ENCODE data around the gene KRT82. TPM values are rescaled to one million over a fixed set of nuclear protein-coding genes. Genes with fewer than 3 reads are reported as not detected.

The KRT82 gene
- total RNA-seq, 4 donors from 2014 or later = not detected

DNA sequence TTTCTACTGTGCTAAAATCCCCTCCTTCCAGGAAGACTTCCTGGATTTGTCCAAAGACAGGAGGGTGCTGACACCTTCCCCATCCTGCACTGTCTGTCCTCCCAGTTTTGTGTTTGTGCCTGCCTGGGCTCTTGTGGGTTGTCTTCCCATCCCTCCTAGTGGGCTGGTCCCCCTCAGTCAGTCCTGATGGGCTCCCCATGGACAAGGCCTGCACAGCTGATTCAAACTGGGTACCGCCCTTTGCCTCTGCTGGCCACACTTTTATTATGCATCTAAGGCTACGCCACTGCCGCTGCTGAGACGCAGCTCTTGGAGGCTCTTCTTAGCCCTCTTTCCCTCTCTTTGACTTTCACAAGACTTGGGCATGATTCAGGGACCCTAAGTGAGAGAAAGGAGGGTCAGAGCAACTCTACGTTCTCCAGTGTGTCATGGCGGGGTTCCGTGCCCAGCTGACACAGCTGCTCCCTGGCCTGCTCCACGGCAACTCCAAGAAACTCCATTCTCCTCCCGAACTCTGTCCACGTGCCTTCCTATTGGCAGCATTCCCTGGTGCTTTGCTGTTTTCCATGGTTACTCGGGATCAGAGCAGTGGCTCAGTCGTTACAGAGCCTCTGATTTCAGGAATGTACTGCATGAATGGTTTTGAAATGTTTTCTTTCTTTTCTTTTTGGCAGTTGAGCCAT lies 35.1 kb downstream of the KRT82 start:
- Histone ChIP-seq H3K4me3 (no peak overlapping the region), H3K4me1 (no peaks in the 10 kb centered on the region), H3K9me3 (no peaks in the 10 kb centered on the region), H3K27ac (peak overlapping the region in 1 of 4 donors; percentile 56), H3K36me3 (no peaks in the 10 kb centered on the region), H3K27me3 (no peaks in the 10 kb centered on the region)
- DNase-seq = peak in 1 of 3 donors; percentile 61
- TF ChIP-seq POLR2A (IDR thresholded peaks at IDR 0.05) = no peak
- TF ChIP-seq, protein P1, sequence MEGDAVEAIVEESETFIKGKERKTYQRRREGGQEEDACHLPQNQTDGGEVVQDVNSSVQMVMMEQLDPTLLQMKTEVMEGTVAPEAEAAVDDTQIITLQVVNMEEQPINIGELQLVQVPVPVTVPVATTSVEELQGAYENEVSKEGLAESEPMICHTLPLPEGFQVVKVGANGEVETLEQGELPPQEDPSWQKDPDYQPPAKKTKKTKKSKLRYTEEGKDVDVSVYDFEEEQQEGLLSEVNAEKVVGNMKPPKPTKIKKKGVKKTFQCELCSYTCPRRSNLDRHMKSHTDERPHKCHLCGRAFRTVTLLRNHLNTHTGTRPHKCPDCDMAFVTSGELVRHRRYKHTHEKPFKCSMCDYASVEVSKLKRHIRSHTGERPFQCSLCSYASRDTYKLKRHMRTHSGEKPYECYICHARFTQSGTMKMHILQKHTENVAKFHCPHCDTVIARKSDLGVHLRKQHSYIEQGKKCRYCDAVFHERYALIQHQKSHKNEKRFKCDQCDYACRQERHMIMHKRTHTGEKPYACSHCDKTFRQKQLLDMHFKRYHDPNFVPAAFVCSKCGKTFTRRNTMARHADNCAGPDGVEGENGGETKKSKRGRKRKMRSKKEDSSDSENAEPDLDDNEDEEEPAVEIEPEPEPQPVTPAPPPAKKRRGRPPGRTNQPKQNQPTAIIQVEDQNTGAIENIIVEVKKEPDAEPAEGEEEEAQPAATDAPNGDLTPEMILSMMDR (IDR thresholded peaks at IDR 0.05) = no peak

DNA sequence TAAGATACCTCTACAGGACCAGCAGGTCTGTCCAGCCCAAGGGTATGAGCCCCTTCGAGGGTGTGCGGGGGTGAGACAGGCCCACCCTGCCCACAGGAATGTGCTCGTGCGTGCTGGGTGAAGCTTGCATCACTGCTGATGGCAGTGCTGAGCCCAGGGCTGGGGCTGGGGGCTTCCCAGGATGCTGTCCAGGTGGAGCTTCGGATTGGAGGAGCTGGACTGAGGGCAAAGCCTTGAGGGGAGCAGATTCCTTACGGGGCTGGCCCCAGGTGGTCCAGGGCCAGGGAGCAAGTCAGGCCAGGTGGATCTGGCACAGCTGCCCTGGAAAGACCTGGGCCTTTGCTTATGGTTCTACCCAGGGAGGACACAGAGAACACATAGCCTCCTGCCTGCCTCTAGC lies 36.3 kb downstream of the KRT82 start:
- DNase-seq = no peak

DNA sequence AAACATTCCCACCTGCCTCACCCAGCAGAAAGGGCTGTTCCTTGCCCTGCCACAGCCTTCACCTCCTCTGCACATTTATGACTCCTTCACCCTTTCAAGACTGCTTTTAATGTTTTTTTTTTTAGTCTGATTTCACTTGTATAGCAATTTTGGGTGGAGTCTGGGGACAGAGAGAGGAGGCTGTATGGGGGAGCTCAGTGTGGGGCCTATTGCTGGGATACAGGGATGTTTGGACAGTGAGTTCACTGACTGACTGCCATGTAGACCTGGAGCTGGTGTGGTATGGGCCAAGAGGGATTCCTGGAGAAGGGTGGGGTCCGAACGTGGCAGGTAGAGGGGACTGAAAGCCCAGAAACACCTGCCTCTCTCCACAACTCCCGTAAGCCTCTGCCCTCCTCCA lies 36.9 kb downstream of the KRT82 start:
- TF ChIP-seq POLR2A (IDR thresholded peaks at IDR 0.05) = no peak
- TF ChIP-seq, protein P1 (IDR thresholded peaks at IDR 0.05) = no peak

More for the DNA sequence above, 36.3 kb downstream of the KRT82 start:
- Histone ChIP-seq H3K27me3 (no peaks in the 10 kb centered on the region), H3K4me3 (no peak overlapping the region), H3K4me1 (no peaks in the 10 kb centered on the region), H3K9me3 (no peaks in the 10 kb centered on the region), H3K36me3 (no peaks in the 10 kb centered on the region), H3K27ac (no peak overlapping the region)
- no peak for TF ChIP-seq POLR2A (IDR thresholded peaks at IDR 0.05)
- TF ChIP-seq, protein P1 (IDR thresholded peaks at IDR 0.05) = no peak

DNA sequence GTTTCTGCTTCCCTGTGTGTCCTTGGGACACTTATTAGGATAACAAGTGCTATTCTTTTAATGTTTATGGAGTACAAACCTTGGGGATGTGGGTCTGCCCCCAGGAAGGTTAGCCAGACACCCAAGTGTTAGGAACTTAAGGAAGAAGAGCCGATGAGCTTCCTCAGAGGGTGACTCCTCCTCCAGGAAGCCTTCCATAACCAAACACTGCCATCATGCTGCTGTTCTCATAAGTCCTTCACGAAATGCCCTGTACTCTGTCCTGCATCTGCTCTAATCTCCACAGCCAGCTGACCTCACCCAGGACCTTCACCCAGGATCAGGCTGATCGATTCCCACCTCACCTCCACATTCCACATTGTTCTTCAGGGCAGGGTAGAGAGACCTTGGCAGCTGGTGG lies 37.6 kb downstream of the KRT82 start:
- TF ChIP-seq, protein P1 (IDR thresholded peaks at IDR 0.05) = no peak
- no peak for TF ChIP-seq POLR2A (IDR thresholded peaks at IDR 0.05)
- Histone ChIP-seq H3K4me3 (no peak overlapping the region), H3K27me3 (no peaks in the 10 kb centered on the region), H3K27ac (no peak overlapping the region), H3K9me3 (no peaks in the 10 kb centered on the region), H3K4me1 (no peaks in the 10 kb centered on the region), H3K36me3 (no peaks in the 10 kb centered on the region)
- DNase-seq = no peak

More for the DNA sequence above, 36.9 kb downstream of the KRT82 start:
- Histone ChIP-seq H3K4me1 (no peaks in the 10 kb centered on the region), H3K9me3 (no peaks in the 10 kb centered on the region), H3K27ac (no peak overlapping the region), H3K27me3 (no peaks in the 10 kb centered on the region), H3K4me3 (no peak overlapping the region), H3K36me3 (no peaks in the 10 kb centered on the region)
- DNase-seq = no peak

DNA sequence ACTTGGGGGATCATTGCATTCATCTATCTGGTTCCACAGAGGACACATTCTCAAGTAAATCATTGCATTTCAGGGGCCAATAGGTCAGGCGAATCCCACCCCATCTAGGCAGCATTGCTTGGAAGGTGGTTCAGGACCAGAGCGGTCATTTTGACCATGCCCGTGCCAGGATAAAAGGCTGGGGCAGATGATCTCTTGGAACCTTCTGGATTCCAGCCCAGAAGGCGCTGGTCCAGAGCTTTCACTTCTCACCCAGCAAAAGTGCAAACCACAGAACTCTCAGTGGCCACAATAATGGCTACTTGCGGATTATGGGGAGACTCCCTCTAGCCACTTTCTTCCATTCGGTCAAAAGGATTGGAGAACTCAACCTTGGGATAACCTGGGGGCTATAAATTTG lies 38.3 kb downstream of the KRT82 start:
- H3K27ac ChIP-seq = no peak overlapping the region
- no peaks in the 10 kb centered on the region for H3K27me3 ChIP-seq
- TF ChIP-seq POLR2A (IDR thresholded peaks at IDR 0.05) = no peak
- TF ChIP-seq, protein P1 (IDR thresholded peaks at IDR 0.05) = no peak
- no peaks in the 10 kb centered on the region for H3K4me1 ChIP-seq
- no peak for DNase-seq
- no peak overlapping the region for H3K4me3 ChIP-seq
- no peaks in the 10 kb centered on the region for H3K36me3 ChIP-seq
- H3K9me3 ChIP-seq = no peaks in the 10 kb centered on the region
